ENCODE measurements around the gene UQCRHL. TPM values are rescaled to one million over a fixed set of nuclear protein-coding genes. Genes with fewer than 3 reads are reported as not detected.

The UQCRHL gene
- total and polyA plus RNA-seq, 12 donors, result 2.1 to 8.6 (median 3.9) TPM

GRCh38 chr1:15760520-15761211, 46.8 kb downstream of the UQCRHL start:
- H3K27me3 ChIP-seq, result peaks cover 0 to 59% (median 16%) of the 10 kb centered on the region in 7 donors
- intact Hi-C loops (cut with DNase I), result no loop called here
- DNase-seq, result peak; percentile 64 to 73
- 10 to 11% methylated on average over 12 of the region's 12 CpGs for WGBS, 2 donors
- H3K4me1 ChIP-seq, result peaks cover 19 to 80% (median 66%) of the 10 kb centered on the region in 9 donors
- ATAC-seq, result peak in 7 of 8 donors; percentile 31 to 51 (median 42)
- peaks cover 0 to 12% (median 0%) of the 10 kb centered on the region in 9 donors for H3K36me3 ChIP-seq
- no peak for TF ChIP-seq CTCF (IDR thresholded peaks at IDR 0.05)
- H3K9me3 ChIP-seq, result no peaks in the 10 kb centered on the region
- peak overlapping the region; percentile 66 to 87 (median 82) for H3K27ac ChIP-seq
- peak overlapping the region in 7 of 10 donors; percentile 10 to 85 (median 72) for H3K4me3 ChIP-seq

GRCh38 chr1:15758953-15759661, 48.3 kb downstream of the UQCRHL start:
- no peaks in the 10 kb centered on the region for H3K36me3 ChIP-seq
- H3K27ac ChIP-seq, result peak overlapping the region in 9 of 10 donors; percentile 66 to 87 (median 83)
- H3K4me1 ChIP-seq, result peaks cover 14 to 64% (median 50%) of the 10 kb centered on the region in 9 donors
- no peaks in the 10 kb centered on the region for H3K9me3 ChIP-seq
- DNase-seq, result no peak
- peak overlapping the region; percentile 66 to 85 (median 72) for H3K4me3 ChIP-seq
- H3K27me3 ChIP-seq, result peaks cover 0 to 59% (median 16%) of the 10 kb centered on the region in 7 donors
- intact Hi-C loops (cut with DNase I), result no loop called here
- TF ChIP-seq CTCF (IDR thresholded peaks at IDR 0.05), result peak in 2 of 9 donors; percentile 9 to 16
- peak; percentile 3 to 26 (median 8) for ATAC-seq
- WGBS, 2 donors, result 2 to 3% methylated on average over 54 to 58 of the region's 58 CpGs

GRCh38 chr1:15758343-15758931, 49.0 kb downstream of the UQCRHL start, which contains the start of gene FBLIM1:
FBLIM1 (plus strand) TSS chr1:15758795; CDS start chr1:15764984, 6,189 bp downstream.
- Histone ChIP-seq H3K4me3 (peak within 1 kb of the TSS; percentile 66 to 85 (median 72)), H3K27ac (peak within 1 kb of the TSS in 9 of 10 donors; percentile 66 to 87 (median 83)), H3K9me3 (no peaks in the 10 kb centered on the region), H3K4me1 (peaks cover 14 to 61% (median 47%) of the 10 kb centered on the region in 9 donors), H3K27me3 (peaks cover 0 to 59% (median 16%) of the 10 kb centered on the region in 7 donors), H3K36me3 (no peaks in the 10 kb centered on the region)
- WGBS, 2 donors, result 3% methylated on average over 33 to 54 of the region's 58 CpGs
- no peak for DNase-seq
- ATAC-seq, result peak in 4 of 8 donors; percentile 2 to 56 (median 29)
- no peak for TF ChIP-seq CTCF (IDR thresholded peaks at IDR 0.05)
- intact Hi-C loops (cut with DNase I), result no loop called here
